Skeletal muscle tissue (tissue), 4 donors: ENCODE measurements around the gene ZBTB40. TPM values are rescaled to one million over a fixed set of nuclear protein-coding genes. Genes with fewer than 3 reads are reported as not detected.

Experiments used
- H3K27ac ChIP-seq: one replicate; pipeline ENCODE4 v1.7.0; 2013; ENCODE audit warnings: mild to moderate bottlenecking, low read depth, low read length, inconsistent platforms
- H3K27me3 ChIP-seq, 3 donors: one replicate each; pipeline ENCODE4 v1.7.0; 2013; ENCODE audit warnings: low read length in 3 of 3; ENCODE audit not compliant: control insufficient read depth in 3 of 3, insufficient read depth in 3 of 3
- H3K36me3 ChIP-seq, 3 donors: one replicate each; pipeline ENCODE4 v1.7.0; 2013; ENCODE audit warnings: low read length in 3 of 3; ENCODE audit not compliant: control insufficient read depth in 3 of 3, insufficient read depth in 3 of 3
- H3K4me1 ChIP-seq, 3 donors: one replicate each; pipeline ENCODE4 v1.7.0; 2013; ENCODE audit warnings: low read length in 3 of 3, mild to moderate bottlenecking in 3 of 3; ENCODE audit not compliant: control insufficient read depth in 3 of 3, insufficient read depth in 3 of 3
- H3K4me3 ChIP-seq, 3 donors: one replicate each; pipeline ENCODE4 v1.7.0; 2013; ENCODE audit warnings: low read length in 3 of 3
- H3K9ac ChIP-seq, 3 donors: one replicate each; pipeline ENCODE4 v1.7.0; 2013; ENCODE audit warnings: low read length in 3 of 3, mild to moderate bottlenecking in 3 of 3, moderate library complexity in 2 of 3, low read depth in 1 of 3
- H3K9me3 ChIP-seq, 3 donors: one replicate each; pipeline ENCODE4 v1.7.0; 2013; ENCODE audit warnings: low read length in 3 of 3; ENCODE audit not compliant: control insufficient read depth in 3 of 3
- total RNA-seq: library from RNA; depleted of rRNA; stranded (reverse); fragments of >200 nt; gene quantifications from one replicate; pipeline ENCODE4 v1.2.3, GENCODE V29; 2014
- donor health status: Osteomylitis.

The ZBTB40 gene
- total RNA-seq: 9.4 TPM

- H3K9ac ChIP-seq: peak within 1 kb of the TSS; percentile 75 to 91 (median 90)
- peak within 1 kb of the TSS; percentile 87 for H3K27ac ChIP-seq
- peak within 1 kb of the TSS; percentile 71 to 94 (median 89) for H3K4me3 ChIP-seq
- no peaks in the 10 kb centered on the region for H3K36me3 ChIP-seq
- peaks cover 20 to 47% (median 24%) of the 10 kb centered on the region in 3 donors for H3K4me1 ChIP-seq
- no peaks in the 10 kb centered on the region for H3K9me3 ChIP-seq
- no peaks in the 10 kb centered on the region for H3K27me3 ChIP-seq
Observed at GRCh38 chr1:22451702-22452480, at the start of gene ZBTB40. ZBTB40 (plus strand) TSS chr1:22451851; CDS start chr1:22489949, 38,098 bp downstream.

GRCh38 chr1:22402356-22403053, 49.1 kb upstream of the ZBTB40 start:
- no peak overlapping the region for H3K27ac ChIP-seq
- no peaks in the 10 kb centered on the region for H3K9me3 ChIP-seq
- no peaks in the 10 kb centered on the region for H3K36me3 ChIP-seq
- no peak overlapping the region for H3K9ac ChIP-seq
- H3K4me3 ChIP-seq: no peak overlapping the region
- peaks cover 28 to 39% (median 39%) of the 10 kb centered on the region in 3 donors for H3K27me3 ChIP-seq
- no peaks in the 10 kb centered on the region for H3K4me1 ChIP-seq

GRCh38 chr1:22404486-22404885, 47.2 kb upstream of the ZBTB40 start:
- Histone ChIP-seq H3K9ac (no peak overlapping the region), H3K4me1 (no peaks in the 10 kb centered on the region), H3K27me3 (peaks cover 21 to 47% (median 45%) of the 10 kb centered on the region in 3 donors), H3K36me3 (no peaks in the 10 kb centered on the region), H3K4me3 (no peak overlapping the region), H3K27ac (no peak overlapping the region), H3K9me3 (no peaks in the 10 kb centered on the region)

GRCh38 chr1:22406722-22407495, 44.7 kb upstream of the ZBTB40 start:
- peaks cover 6 to 29% (median 29%) of the 10 kb centered on the region in 3 donors for H3K27me3 ChIP-seq
- H3K9me3 ChIP-seq: no peaks in the 10 kb centered on the region
- no peak overlapping the region for H3K27ac ChIP-seq
- no peak overlapping the region for H3K9ac ChIP-seq
- no peaks in the 10 kb centered on the region for H3K36me3 ChIP-seq
- H3K4me3 ChIP-seq: no peak overlapping the region
- no peaks in the 10 kb centered on the region for H3K4me1 ChIP-seq

- H3K9me3 ChIP-seq: no peaks in the 10 kb centered on the region
- H3K4me1 ChIP-seq: peaks cover 0 to 1% (median 0%) of the 10 kb centered on the region in 3 donors
- H3K9ac ChIP-seq: no peak overlapping the region
- no peaks in the 10 kb centered on the region for H3K36me3 ChIP-seq
- no peak overlapping the region for H3K4me3 ChIP-seq
- peaks cover 6 to 26% (median 24%) of the 10 kb centered on the region in 3 donors for H3K27me3 ChIP-seq
- no peak overlapping the region for H3K27ac ChIP-seq
Observed at GRCh38 chr1:22408230-22408629, 43.4 kb upstream of the ZBTB40 start.

- Histone ChIP-seq H3K27ac (no peak overlapping the region), H3K9ac (no peak overlapping the region), H3K27me3 (peaks cover 0 to 16% (median 14%) of the 10 kb centered on the region in 3 donors), H3K36me3 (no peaks in the 10 kb centered on the region), H3K4me3 (no peak overlapping the region), H3K9me3 (no peaks in the 10 kb centered on the region), H3K4me1 (peaks cover 0 to 7% (median 0%) of the 10 kb centered on the region in 3 donors)
Observed at GRCh38 chr1:22410401-22410800, 41.2 kb upstream of the ZBTB40 start.

- Histone ChIP-seq H3K27me3 (peaks cover 0 to 14% (median 12%) of the 10 kb centered on the region in 3 donors), H3K4me1 (peaks cover 0 to 7% (median 0%) of the 10 kb centered on the region in 3 donors), H3K9ac (no peak overlapping the region), H3K36me3 (no peaks in the 10 kb centered on the region), H3K9me3 (no peaks in the 10 kb centered on the region), H3K4me3 (no peak overlapping the region), H3K27ac (no peak overlapping the region)
Observed at GRCh38 chr1:22410928-22411495, 40.6 kb upstream of the ZBTB40 start.

GRCh38 chr1:22411589-22411988, 40.1 kb upstream of the ZBTB40 start:
- peaks cover 0 to 10% (median 4%) of the 10 kb centered on the region in 3 donors for H3K4me1 ChIP-seq
- no peak overlapping the region for H3K4me3 ChIP-seq
- H3K9me3 ChIP-seq: no peaks in the 10 kb centered on the region
- no peak overlapping the region for H3K27ac ChIP-seq
- H3K9ac ChIP-seq: no peak overlapping the region
- peaks cover 0 to 14% (median 12%) of the 10 kb centered on the region in 3 donors for H3K27me3 ChIP-seq
- no peaks in the 10 kb centered on the region for H3K36me3 ChIP-seq

GRCh38 chr1:22412932-22413727, 38.5 kb upstream of the ZBTB40 start:
- H3K27me3 ChIP-seq: peaks cover 0 to 4% (median 2%) of the 10 kb centered on the region in 3 donors
- H3K36me3 ChIP-seq: no peaks in the 10 kb centered on the region
- H3K9me3 ChIP-seq: no peaks in the 10 kb centered on the region
- H3K27ac ChIP-seq: no peak overlapping the region
- H3K4me1 ChIP-seq: peaks cover 4 to 24% (median 11%) of the 10 kb centered on the region in 3 donors
- no peak overlapping the region for H3K4me3 ChIP-seq
- no peak overlapping the region for H3K9ac ChIP-seq
